GM18502 (cell line): ENCODE results near the gene ACBD5.
"Not testable (repeated sequence)": the region's sequence is repeated elsewhere in the genome, so short reads cannot be mapped to it uniquely, and the experiment has no call there.

Source experiments
- ATAC-seq: cut with Tn5 transposase; IDR thresholded peaks from one replicate; pipeline ENCODE4 v1.9.1; 2021; ENCODE audit warnings: mild to moderate bottlenecking; ENCODE audit not compliant: unreplicated experiment, poor library complexity

Gene ACBD5

GRCh38 chr10:27240212-27241009, at the start of gene ACBD5:
Gene ACBD5, minus strand, starts transcription at chr10:27240797. Its CDS starts 109 bp downstream, at chr10:27240688.
- peak; percentile 53 for ATAC-seq

GRCh38 chr10:27285093-27285492, 44.5 kb upstream of the ACBD5 start:
- ATAC-seq = no peak

- no peak for ATAC-seq
Observed at GRCh38 chr10:27276581-27276980, 36.0 kb upstream of the ACBD5 start.

GRCh38 chr10:27266025-27266424, 25.4 kb upstream of the ACBD5 start:
- not testable (repeated sequence) for ATAC-seq

- not testable (repeated sequence) for ATAC-seq
Observed at GRCh38 chr10:27262788-27263187, 22.2 kb upstream of the ACBD5 start.

- ATAC-seq = no peak
Observed at GRCh38 chr10:27258838-27259812, 18.5 kb upstream of the ACBD5 start.

GRCh38 chr10:27258492-27258837, 17.9 kb upstream of the ACBD5 start:
- ATAC-seq = no peak

GRCh38 chr10:27256299-27257189, 15.9 kb upstream of the ACBD5 start:
- ATAC-seq = no peak

- no peak for ATAC-seq
Observed at GRCh38 chr10:27253576-27253975, 13.0 kb upstream of the ACBD5 start.

GRCh38 chr10:27252267-27253000, 11.8 kb upstream of the ACBD5 start:
- ATAC-seq = peak; percentile 100

GRCh38 chr10:27251554-27251953, 11.0 kb upstream of the ACBD5 start:
- no peak for ATAC-seq

GRCh38 chr10:27248215-27248614, 7.6 kb upstream of the ACBD5 start:
- ATAC-seq = no peak

- no peak for ATAC-seq
Observed at GRCh38 chr10:27247441-27247840, 6.8 kb upstream of the ACBD5 start.

- no peak for ATAC-seq
Observed at GRCh38 chr10:27247006-27247405, 6.4 kb upstream of the ACBD5 start.

- no peak for ATAC-seq
Observed at GRCh38 chr10:27245836-27246235, 5.2 kb upstream of the ACBD5 start.

- no peak for ATAC-seq
Observed at GRCh38 chr10:27244976-27245375, 4.4 kb upstream of the ACBD5 start.

GRCh38 chr10:27242951-27243551, 2.5 kb upstream of the ACBD5 start:
- ATAC-seq = peak; percentile 36

GRCh38 chr10:27242473-27242950, 1.9 kb upstream of the ACBD5 start:
- ATAC-seq = no peak
